Measurements from ENCODE around the gene CHADL.

CHADL gene

DNA sequence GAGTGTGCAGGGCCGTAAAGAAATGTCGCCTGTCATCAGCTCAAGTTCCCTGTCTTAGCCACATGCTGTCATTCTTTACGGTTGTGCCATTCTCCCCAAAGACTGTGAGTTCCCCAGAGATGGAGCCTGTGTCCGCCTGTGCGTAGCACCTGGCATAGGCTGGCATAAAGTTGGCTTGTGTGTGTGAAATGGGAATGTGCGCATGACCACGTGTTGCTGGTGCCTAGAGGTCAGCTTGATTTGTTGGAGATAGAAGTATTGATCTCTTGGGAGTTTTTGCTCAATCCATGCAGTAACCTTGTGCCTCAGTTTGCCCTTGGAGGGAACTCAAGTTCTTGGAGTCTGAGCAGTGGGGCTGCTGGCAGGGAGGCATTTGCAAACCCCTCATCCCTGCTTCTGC, 9.4 kb downstream of the CHADL start:
- no peak for DNase-seq (ENCODE audit: low read depth in 2 of 2)

DNA sequence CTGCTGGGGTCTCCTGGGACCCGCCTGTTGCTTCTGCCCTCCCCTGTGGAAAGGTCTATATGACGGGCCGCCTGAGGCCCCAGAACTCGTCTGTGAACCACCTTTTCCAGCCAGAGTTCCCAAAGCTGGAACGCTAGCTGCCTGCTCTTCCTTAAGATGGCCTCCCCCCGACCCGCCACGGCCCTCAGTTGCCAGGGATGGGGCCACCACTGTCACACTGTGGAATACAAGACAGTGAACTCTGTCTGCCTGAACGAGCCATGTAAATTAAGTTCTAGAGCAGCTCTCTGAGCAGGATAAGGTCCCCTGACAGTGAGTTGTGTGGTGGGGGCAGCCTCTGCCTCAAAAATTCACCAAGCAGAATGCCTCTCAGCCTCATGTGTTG, 10.3 kb downstream of the CHADL start:
- DNase-seq (ENCODE audit: low read depth in 2 of 2), result no peak

DNA sequence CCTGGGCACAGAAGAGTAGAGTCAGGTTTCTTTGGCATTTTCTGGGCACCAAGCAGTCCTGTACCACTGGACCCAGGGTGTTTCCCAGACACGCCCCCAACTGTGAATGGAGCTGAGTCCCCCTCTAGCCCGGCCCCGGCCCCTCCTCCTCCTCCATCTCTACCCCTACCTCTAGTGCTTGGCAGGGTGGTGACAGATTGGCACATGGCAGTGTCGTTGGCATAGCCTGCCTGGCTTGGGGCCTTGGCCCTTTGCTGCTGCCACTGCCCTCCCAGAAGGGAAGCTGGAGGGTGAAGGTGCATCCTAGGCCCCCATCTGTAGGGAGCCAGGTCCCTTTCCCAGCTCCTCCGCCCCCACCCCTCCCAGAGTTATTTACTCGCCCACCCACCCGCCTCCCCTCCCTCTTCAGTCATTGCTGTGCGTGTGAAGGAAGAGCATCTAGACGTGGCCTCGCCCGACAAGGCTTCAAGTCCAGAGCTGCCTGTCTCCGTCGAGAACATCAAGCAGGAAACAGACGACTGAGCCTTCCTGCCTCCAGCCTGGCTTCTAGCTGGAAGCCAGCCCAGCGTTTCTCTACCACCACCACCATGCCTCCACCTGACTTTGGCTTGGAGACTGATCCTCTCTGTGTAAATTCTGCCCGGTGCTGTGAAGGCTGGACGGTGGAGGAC, 10.9 kb downstream of the CHADL start:
- DNase-seq (ENCODE audit: low read depth in 2 of 2), result no peak

DNA sequence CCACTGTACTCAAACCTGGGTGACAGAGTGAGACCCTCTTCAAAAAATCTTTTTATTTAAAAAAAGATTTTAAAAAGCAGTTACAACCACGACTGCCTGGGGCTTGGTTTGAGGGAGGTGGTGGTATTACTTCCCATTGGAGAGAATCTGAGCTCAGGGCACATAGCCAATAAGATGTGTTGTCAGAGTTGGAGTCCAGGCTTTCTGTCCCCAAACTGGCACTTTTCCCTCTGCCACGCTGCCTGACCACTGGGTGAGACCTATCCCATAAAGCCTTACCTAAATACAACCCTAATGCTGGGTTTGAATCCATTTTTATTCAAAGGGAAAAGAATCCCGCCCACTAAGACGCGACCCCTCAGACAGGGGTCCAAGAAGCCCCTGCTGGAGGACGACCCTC, 11.5 kb downstream of the CHADL start:
- no peak for DNase-seq (ENCODE audit: low read depth in 2 of 2)

DNA sequence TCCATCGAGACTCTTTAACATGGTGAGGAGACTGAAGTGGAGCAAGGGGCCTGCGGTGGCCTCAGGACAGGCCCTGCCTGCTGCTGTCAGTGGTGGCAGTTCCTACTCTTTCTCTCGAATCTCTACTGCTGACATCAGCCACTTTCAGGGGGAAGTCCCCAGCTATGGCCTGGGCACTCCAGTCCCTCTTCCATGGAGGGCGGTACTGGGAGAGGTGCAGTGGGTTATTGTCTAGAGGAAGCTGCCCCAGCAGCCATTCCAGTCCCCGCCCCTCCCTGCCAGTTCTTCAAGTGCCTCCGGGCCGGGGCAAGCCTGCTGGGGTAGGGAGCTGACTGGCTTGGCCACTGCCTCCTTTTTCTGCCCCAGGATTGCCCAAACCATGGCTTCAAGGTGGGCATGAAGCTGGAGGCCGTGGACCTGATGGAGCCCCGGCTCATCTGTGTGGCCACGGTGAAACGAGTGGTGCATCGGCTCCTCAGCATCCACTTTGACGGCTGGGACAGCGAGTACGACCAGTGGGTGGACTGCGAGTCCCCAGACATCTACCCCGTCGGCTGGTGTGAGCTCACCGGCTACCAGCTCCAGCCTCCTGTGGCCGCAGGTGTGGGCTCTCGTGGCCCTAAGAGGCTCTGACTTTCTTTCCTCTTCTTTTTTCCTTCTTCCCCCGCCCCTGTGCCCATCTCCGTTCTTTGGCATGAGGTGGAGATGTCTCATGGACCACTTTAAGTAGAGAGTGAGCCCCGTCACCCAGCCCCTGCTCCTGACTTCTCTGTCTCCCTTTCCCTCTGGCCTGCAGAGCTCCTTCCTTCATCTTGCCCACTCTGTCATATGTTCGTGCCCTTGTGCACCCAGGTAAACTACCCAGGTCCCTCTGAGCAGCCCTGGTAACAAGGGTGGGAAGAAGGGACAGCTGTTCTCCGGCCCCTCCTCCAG, 13.7 kb downstream of the CHADL start:
- DNase-seq (ENCODE audit: low read depth in 2 of 2), result no peak

DNA sequence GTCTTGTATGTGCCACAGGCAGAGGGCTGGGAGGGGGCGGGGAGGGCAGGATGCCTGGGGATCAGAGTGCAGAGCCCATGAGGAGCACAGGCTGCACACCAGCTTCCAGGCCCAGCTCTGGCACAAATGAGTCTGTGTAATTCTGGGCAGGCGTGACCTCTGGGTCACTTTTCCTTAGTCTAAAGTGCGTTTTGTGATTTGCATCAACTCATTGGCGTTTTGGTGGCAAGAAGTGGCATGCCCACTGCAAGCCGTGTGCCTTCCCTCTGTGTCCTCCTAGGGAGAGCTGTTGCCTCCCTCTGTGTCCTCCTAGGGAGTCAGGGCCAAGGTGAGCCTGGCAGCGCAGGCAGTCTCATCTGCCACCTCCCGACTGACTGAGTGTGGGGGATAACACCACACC, 17.2 kb downstream of the CHADL start:
- no peak for DNase-seq (ENCODE audit: low read depth in 2 of 2)

DNA sequence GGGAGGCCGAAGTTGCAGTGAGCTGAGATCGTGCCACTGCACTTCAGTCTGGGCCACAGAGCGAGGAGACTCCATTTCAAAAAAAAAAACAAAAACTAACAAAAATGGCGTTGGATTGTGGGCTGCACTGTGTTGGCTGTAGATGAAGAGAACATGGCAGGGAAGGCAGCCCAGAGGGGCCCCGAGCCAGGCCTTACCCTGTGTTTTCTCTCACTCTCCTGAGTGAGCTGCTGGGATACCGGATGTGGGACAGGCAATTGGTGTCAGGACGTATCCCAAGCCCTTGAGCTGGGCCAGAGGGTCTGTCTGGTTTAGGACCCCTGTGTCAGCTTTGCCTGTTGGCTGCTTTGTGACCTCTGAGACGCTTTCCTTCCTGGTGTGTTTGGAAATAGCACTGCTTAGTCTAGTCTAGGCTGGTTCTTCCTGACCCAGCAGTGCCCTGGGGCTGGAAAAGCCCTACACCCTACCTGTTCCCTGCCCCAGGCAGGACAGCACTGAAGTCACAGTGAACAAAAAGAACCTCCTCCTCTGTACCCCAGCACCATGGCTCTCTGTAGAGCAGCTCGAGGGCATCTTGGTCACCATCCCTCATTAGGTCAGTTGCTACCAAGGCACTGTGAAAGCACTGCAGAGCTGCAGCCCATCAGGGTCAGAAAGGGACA, 17.8 kb downstream of the CHADL start:
- no peak for DNase-seq (ENCODE audit: low read depth in 2 of 2)

DNA sequence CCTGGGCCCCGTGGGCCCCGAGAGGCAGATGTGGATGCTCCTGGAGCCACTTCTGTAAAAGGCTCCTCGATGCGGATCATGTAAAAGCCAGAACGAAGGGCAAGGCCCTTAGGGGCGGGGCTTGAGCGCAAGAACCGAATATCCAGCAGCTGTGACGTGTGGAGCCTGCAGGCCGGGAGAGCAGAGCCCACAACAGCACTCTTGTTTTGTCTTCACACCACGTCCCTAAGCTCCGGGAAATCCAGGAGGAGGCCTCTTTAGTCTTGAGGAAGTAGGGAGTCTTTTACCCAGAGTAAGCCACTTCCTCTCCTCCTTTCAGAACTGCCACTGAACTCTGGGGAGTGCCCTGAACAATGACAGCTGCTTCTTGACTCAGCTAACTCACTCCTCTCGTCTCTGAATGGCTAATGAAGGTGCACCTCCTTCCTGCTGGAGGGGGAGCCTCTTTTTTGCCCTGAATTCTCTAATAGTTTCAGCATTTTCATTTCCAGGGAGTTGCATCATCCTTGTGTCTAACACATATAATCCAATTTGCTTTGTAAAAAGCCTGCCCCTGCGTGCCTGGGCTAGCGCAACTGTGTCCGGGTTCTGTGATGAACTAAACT, 23.1 kb downstream of the CHADL start:
- no peak for DNase-seq (ENCODE audit: low read depth in 2 of 2)

DNA sequence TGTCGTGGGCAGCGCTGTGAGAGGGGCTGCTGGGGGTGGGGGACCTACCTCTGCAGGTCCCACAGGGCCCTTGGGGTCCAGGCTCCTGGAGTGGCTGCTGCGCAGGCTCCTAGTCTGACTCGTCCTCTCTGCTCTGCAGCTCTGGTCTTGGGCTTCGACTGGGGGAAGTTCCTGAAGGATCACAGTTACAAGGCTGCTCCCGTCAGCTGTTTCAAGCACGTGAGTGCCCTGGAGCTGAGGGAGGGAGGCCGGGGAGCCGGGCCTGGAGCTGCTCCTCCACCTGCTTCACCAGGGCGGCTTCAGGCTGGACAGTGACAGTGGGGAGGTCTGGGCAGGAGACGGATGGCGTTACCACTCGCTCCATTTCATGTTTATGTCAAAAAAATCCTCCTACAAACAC, 23.7 kb downstream of the CHADL start:
- DNase-seq (ENCODE audit: low read depth in 2 of 2), result no peak

DNA sequence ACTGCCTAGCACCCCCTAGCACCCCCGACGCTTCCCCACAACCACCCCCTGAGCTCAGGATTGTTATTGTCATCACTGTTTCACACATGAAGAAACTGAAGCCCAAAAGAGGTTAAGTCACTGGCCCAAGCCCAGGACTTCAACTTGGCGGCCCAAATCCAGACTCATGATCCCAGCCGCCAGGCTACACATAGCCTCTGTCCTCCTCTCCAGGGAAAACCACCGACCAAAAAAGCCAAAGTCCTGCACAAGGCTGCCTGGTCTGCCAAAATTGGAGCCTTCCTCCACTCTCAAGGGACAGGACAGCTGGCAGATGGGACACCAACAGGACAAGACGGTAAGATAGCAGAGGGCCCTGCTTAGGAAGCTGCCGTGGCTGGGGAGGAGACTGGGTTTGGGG, 24.8 kb downstream of the CHADL start:
- no peak for DNase-seq (ENCODE audit: low read depth in 2 of 2)

DNA sequence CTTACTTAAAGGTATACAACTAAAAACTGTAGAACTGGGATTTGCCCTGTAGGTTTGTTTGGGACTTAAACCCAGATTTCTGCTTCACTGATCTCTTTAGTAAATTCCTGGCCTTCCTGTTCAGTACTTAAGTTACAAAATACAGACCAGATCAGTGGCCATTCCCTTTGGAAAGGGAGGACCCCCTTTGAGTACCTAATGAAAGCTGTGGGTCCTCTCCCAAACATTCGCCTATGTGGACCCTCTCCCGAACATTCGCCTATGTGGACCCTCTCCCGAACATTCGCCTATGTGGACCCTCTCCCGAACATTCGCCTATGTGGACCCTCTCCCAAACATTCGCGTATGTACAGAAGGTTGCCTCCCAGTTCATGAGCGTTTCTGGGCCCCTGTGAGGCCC, 25.3 kb downstream of the CHADL start:
- DNase-seq (ENCODE audit: low read depth in 2 of 2), result no peak

DNA sequence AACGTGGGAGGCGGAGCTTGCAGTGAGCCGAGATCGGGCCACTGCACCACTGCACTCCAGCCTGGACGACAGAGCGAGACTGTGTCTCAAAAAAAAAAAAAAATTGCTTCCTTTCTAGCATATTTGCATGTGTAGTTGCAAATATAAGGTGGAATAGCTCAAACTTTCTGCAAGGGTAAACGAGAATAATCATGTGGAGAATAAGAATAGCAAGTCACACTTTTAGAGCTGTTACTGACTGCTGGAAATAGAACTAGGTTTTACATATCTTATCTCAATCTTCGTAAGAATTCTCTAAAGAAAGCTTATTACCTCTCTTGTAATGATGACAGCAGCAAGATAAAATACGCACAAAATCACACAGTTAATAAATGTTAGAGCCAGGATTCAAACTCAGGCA, 34.0 kb downstream of the CHADL start:
- no peak for DNase-seq (ENCODE audit: low read depth in 2 of 2)

DNA sequence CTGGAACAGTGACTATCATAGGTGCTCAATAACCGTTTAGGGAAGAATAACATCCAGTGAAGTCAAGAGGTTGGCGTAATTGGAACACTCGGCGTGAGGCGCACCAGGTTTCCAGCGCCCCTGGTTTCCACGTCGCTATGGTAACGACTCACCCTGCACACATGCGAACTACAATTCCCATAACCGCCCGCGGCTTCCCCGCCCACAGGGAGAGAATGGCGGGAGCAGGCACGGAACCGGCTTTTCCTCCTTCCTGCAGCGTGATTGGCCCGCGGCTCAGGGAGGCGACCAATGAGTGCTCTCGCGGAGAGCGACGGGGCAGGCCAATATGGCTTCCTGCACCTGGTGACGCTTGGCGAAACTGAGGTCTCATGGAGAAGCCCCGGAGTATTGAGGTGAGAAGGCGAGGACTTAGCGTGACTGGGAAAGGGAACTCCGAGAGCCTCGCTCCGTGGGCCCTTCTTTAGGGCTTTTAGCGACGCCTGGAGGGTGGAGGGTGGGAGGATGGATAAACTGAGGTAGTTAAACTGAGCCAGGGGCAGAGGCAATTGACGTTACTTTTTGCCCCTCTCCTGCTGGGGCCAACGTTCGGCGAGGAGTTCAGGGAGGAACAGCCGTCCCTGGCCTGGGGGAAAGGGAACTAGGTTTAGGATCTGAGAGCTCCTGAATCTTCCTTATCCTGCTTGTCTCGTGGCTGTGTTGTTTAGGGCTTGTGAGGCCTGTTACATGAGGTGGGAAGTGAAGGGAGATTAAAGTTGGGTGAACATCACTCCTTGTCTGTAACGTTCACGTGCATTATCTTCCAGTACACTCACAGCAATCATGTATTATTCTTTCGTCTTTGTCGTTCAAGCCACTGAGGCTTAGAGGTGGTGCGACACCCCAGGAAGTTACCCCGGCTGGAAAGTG, 35.5 kb downstream of the CHADL start, which contains the start of gene L3MBTL2:
L3MBTL2 (plus strand) TSS at position 321 of the 909 bp plus-strand sequence; CDS start at position 372, 51 bp downstream.
- DNase-seq (ENCODE audit: low read depth in 2 of 2), result peak; percentile 93 to 97

DNA sequence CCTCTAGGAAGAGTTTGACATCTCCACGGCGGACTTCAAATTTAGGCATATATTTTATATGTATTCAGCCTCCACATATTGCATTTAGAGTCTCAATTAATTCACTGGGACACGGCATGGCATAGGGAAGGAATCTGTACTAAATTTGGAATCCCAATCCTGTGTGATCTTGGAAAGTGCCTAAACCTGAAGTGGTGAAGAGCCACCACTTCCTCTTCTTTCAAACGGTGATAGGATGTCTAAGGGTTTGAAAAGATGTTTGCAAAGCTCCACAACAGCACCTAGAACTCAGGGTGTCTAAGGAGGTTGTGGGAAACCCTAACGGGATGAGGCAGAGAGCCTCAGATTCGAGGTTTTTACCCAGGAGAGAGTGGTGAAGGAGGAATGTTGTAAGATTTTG, 36.7 kb downstream of the CHADL start:
- DNase-seq (ENCODE audit: low read depth in 2 of 2), result no peak

DNA sequence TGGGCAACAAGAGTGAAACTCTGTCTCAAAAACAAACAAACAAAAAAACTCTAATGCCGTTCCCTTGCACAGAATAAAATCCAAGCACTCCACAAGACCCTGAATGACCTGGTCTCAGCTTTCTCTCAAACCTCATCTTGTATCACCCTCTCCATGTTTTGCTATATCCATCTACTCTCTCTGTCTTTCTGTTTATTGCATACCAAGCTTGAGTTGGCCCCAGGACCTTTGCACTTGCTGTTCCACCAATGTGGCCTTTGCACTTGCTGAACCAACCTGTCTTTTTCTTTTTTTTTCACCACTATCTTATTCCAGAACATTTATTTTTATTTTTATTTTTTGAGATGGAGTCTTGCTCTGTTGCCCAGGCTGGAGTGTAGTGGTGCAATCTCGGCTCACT, 37.6 kb downstream of the CHADL start:
- DNase-seq (ENCODE audit: low read depth in 2 of 2), result no peak

DNA sequence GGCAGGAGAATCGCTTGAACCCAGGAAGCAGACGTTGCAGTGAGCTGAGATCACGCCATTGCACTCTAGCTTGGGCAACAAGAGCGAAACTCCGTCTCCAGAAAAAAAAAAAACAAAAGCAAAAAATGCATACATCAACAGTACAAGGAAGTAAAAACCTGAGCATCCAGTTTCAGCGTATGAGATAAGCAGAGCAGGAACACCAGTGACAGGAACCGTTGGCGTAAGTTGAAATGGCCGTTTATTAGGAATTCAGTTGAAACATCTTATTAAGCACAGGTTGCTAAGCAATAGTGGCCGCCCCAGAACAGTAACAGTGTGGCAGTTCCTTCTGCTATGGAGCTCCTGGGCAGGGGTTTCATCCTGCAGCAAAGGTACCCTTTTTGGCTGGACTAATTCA, 39.6 kb downstream of the CHADL start:
- DNase-seq (ENCODE audit: low read depth in 2 of 2), result no peak

DNA sequence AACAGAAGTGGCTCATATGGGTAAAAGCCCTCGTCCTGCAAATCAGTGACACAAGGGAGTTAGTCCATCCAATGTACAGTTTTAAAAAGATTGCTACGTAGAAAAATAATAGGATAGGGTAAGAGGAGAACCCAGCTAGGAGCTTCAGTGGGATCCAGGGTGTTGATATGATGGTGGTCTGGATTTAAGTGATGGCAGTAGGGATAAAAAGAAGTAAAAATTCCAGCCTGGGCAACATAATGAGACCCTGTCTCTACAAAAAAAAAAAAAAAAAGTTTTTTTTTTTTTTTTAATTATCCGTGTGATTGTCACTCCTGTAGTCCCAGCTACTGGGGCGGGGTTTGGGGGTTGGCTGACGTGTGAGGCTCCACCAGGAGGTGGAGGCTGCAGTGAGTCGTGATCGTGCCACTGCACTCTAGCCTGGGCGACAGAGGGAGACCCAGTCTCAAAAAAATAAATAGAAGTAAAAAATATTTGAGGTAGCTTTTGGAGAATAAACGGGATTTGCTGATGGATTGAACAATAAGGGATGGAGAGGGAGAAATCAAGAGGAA, 42.6 kb downstream of the CHADL start:
- no peak for DNase-seq (ENCODE audit: low read depth in 2 of 2)

DNA sequence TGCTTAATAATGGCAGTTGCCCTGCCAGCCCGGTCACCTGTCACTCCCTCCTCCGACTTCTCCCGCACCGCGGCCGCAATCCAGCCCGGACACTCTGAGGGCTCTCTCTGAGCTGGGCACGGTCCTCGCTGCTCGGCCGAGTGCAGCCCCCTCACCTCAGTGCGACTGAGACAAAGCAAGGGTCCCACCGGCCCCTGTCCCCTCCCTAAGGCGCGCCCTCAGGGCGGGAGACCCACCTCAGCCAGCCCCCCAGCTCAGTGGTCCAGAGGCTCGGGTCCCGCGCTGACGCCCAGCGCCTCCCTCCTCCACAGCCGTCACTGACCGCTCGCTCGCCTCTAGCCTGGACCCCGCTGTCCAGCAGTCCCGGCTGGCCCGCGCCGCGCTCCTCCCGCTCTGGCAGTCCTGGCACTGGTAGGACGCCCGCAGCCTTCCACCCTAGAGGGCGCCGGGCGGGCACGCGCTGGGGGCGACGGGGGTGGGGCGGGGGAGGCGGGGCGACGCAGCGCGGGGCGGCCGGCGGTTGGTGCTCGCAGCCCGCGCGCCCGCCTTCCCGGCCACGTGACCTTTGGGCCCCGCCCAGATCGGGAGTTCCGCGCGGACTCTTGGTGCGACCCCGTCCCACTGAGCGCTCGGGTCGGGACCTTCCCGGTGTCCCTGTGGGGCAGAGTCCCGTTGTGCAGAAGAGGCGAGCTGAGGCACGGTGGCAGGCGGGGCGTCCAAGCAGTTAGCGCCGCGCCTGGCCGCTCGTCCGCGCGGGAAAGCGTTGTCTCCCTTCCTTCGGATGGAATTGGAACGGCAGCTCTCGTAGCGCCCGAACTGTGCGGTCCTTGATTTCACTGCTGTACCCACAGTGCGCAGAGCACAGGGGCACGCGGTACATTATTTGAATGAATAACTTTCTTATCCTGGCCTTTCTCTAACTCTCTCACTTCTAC, 43.4 kb downstream of the CHADL start:
- DNase-seq (ENCODE audit: low read depth in 2 of 2), result peak; percentile 51 to 77

DNA sequence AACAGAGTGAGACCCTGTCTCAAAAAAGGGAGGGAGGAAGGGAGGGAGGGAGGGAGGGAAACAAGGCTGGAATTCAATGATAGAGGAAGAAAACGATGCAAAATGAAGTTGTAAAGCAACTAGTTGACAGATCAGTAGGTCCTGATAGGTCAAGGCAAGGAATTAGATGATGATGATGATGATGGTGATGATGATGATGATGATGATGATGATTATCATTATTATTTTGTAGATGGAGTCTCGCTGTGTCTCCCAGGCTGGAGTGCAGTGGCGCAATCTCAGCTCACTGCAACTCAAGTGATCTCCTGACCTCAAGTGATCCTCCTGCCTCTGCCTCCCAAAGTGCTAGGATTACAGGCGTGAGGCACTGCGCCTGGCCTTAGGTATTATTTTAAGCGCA, 46.9 kb downstream of the CHADL start:
- DNase-seq (ENCODE audit: low read depth in 2 of 2), result no peak

DNA sequence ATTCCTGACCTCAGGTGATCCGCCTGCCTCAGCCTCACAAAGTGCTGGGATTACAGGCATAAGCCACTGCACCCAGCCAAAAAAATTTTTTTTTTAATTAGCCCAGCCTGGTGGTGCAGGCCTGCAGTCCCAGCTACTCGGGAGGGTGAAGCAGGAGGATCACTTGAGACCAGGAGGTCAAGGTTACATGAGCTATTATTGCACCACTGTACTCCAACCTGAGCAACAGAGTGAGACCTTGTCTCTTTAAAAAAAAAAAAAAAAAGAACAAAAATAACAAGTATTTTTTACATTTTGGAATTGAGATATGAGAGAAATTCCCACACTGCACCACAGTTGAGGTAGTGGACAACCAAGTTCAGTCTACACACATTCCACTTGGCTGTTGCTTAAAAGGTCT, 49.3 kb downstream of the CHADL start:
- no peak for DNase-seq (ENCODE audit: low read depth in 2 of 2)

Data from stimulated activated CD4-positive, alpha-beta T cell treated with anti-CD3 and anti-CD28 coated beads, Interleukin-1b, Interleukin-23, amount 100 ng/mL, for 1 hour (primary cell).